Measurements from ENCODE around the gene ATP6V0D1.

- TF ChIP-seq, protein P1, sequence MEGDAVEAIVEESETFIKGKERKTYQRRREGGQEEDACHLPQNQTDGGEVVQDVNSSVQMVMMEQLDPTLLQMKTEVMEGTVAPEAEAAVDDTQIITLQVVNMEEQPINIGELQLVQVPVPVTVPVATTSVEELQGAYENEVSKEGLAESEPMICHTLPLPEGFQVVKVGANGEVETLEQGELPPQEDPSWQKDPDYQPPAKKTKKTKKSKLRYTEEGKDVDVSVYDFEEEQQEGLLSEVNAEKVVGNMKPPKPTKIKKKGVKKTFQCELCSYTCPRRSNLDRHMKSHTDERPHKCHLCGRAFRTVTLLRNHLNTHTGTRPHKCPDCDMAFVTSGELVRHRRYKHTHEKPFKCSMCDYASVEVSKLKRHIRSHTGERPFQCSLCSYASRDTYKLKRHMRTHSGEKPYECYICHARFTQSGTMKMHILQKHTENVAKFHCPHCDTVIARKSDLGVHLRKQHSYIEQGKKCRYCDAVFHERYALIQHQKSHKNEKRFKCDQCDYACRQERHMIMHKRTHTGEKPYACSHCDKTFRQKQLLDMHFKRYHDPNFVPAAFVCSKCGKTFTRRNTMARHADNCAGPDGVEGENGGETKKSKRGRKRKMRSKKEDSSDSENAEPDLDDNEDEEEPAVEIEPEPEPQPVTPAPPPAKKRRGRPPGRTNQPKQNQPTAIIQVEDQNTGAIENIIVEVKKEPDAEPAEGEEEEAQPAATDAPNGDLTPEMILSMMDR (IDR thresholded peaks at IDR 0.05; ENCODE audit: low read depth, low read length), result no peak
- no peak for TF ChIP-seq POLR2A (IDR thresholded peaks at IDR 0.05; ENCODE audit: extremely low read depth, insufficient read length)
These were observed 25.5 kb upstream of the ATP6V0D1 start for GRCh38 chr16:67506468-67506867.

Measured in NB4 (cell line).